Activated CD8-positive, alpha-beta memory T cell treated with anti-CD3 and anti-CD28 coated beads for 48 hours (primary cell): ENCODE data around the gene SLC7A6.

Source experiments
- DNase-seq, 3 experiments: peaks; one replicate each; pipeline ENCODE4 v3.0.0-alpha.2; 2020; ENCODE audit warnings: low read depth in 2 of 3, low spot score in 2 of 3

Gene SLC7A6

DNA sequence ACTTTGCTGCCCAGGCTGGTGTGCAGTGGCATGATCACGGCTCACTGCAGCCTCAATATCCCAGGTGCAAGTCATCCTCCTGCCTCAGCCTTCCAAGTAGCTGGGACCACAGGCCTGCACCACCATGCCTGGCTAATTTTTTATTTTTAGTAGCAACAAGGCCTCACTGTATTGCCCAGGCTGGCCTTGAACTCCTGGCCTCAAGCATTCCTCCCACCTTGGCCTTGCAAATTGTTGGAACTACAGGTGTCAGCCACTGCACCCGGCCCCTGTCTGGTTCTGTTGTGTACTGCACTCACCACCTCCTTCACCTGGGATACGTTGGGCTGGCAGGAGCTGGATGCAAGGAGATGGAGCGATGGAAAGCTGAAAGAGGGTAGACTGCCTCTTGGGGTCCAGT lies 10.6 kb upstream of the SLC7A6 start:
- no peak for DNase-seq

DNA sequence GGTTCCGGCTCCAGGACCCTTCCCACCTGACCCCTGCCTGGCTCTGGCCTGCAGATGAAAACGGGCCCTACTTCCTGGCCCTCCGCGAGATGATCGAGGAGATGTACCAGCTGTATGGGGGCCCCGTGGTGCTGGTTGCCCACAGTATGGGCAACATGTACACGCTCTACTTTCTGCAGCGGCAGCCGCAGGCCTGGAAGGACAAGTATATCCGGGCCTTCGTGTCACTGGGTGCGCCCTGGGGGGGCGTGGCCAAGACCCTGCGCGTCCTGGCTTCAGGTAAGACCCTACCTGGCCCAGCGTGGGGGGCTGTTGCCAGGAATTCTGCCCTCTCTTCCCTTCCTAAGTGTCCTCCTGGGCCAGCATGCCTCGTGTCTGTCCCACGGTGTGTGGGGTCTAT lies 8.6 kb upstream of the SLC7A6 start:
- no peak for DNase-seq

DNA sequence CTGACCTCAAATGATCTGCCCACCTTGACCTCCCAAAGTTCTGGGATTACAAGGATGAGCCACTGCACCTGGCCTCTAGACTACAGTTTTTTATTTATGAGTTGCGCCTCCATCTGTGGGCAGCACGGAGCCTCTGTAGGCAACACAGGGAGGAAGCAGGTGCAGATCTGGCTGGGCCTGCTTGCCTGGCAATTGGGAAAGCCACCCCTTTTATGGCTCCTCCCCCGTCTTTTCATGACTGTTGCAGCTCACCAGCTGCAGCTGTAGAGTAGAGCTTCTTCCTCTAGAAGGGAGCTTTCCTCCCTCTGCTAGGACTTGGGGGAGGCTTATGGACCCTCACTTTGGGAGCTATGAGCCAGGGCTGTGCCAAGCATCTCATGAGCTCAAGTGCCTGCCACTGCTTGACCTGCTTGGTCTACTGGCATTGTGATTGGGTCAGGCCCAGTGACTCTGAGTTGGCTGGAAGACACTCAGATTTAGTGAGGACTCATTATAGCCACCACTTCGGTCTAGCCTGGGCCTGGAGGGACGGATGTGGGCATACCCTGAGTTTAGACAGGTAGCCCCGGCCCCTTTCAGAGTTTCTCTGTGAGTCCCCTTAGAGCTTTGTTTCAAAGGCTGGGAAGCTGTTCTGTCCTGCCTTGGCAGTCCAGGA lies 6.9 kb upstream of the SLC7A6 start:
- no peak for DNase-seq

DNA sequence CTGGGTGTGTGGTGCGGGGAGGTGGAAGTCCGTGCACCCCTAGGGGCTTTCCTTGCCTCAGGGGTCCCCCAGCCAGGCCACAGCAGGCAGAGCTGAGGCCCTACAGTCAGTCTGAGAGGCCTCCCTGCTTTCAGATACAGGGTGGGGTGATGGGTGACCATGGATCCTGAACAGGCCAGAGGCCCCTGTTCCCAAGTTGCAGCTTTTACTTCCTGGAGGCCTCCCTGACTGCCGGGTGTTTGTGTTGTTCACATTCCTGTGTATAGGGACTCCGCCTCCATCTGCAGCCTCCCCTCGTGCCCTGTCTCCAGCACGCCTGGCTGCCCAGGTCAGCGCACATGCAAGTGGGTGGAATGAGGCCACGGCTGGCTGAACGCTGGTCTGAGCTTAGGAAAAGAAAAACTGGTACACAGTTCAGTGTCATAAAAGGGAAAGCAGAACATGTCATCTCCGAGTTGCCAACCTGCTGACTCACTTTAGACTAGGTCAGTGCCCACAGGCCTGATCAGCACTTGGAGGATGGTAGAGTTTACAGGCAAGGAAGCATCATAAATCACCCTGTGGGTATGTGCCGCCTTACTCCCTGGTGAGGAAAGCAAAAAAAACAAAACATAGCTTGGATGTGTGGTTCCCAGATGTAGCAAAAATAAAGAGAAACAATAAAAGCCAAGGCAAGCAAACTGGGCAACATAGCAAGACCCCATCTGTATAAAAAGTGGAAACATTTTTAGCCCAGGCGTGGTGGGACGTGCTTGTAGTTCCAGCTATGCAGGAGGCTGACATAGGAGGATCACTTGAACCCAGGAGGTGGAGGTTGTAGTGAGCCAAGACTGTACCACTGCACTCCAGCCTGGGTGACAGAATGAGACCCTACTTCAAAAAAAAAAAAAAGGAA lies 6.2 kb upstream of the SLC7A6 start:
- no peak for DNase-seq

DNA sequence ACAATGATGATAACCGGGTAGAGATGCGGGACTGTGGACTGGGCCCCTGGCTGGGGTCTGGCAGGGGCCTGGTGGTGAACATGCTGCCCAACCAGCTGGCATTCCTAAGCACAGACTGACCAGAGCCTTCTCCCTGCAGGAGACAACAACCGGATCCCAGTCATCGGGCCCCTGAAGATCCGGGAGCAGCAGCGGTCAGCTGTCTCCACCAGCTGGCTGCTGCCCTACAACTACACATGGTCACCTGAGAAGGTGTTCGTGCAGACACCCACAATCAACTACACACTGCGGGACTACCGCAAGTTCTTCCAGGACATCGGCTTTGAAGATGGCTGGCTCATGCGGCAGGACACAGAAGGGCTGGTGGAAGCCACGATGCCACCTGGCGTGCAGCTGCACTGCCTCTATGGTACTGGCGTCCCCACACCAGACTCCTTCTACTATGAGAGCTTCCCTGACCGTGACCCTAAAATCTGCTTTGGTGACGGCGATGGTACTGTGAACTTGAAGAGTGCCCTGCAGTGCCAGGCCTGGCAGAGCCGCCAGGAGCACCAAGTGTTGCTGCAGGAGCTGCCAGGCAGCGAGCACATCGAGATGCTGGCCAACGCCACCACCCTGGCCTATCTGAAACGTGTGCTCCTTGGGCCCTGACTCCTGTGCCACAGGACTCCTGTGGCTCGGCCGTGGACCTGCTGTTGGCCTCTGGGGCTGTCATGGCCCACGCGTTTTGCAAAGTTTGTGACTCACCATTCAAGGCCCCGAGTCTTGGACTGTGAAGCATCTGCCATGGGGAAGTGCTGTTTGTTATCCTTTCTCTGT lies 5.1 kb upstream of the SLC7A6 start:
- no peak for DNase-seq

DNA sequence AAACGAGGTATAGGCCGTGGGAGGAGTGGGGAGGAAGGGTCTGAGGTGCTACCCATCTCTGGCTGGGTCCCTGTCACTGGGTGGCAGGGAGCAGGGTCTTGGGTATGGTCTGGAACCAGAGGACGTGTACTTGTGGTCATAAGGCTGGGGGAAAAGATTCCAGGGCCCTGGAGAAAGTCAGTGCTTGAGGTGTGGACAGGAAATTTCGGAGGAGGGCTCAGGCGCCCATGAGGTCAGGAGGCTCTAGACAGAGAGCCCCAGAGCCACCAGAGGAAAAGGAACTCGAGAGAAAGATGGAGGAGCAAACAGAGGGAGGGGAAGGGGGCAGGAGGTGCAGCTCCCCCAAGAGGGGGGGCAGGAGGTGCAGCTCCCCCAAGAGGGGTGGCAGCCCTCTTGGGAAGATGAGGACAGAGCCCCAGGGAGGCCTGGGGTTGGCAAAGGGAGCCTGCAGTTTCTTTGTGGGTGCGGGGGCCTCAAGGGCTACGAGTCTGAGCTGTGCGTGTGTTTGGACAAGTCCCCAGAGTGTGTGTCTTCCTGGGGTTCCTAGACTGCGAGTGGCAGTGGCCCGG lies 683 bp upstream of the SLC7A6 start:
- DNase-seq, result no peak

DNA sequence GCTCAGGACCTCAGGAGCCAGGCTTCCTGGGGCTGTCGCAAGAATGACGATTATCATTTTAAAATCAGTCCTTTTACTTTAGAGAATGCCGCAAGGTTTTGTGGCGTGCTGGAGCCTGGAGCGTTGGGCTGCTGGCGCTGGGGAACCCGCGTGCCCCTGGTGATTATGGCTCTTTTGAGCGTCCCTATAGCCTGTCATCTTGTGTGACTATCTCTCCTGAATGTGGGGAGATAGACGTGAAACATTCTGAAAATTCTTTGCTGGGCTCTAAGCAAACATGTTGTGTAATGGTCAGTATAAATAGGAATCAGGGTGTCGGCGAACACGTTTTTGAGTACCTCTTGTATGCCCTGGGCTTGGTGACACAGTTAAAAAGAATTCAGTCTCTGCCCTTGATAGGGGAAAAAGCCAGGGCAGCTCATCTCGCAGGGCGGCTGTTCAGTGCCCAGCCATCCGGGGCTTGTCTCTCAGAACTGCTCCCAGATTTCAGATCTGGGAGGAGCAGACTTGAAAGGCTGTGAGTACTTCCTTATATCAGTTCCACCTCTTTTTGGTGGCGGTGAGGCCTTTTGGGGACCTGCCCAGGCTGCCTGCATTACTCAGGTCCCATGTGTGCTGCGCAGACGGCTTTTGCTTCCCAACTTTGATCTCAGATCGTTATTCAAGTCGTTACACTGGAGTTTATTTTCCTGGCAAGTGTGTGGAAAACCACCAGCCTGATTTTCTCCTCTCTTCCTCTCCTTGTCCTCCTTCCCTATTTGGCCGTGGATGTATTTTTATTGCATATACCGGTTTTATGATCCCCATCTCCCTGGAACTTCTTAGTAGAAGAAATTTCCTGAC lies 973 bp downstream of the SLC7A6 start:
- DNase-seq, result no peak

DNA sequence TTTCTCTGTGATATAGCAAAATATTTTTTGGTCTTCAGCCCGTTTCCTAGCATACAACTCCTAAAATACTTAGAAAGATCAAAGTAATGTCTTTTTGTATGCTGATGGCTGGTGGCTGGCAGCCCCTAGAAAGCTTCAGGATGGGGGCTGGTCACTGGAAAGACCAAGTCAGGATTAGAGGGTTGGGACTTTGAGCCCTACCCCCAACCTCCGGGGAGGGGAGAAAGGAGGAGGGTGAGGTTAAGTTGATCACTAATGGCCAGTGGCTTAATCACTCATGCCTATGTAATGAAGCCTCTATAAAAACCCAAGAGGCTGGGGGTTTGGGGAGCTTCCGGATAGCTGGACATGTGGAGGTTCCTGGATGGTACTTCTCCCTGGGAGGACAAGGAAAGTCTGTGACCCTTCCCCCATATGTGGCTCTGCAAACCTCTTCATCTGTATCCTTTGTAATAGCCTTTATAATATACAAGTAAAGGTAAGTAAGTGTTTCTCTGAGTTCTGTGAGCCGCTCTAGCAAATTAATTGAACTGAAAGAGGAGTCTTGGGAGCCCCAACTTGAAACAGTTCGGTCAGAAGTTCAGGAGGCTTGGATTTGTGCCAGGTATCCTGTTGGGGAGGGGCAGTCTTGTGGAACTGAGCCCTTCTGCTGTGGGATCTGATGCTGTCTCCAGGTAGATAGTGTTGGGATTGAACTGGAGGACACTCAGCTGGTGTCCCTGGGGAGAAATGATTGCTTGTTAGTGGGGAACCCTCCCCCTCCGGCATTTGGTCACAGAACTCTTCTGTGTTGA lies 3.5 kb downstream of the SLC7A6 start:
- no peak for DNase-seq

DNA sequence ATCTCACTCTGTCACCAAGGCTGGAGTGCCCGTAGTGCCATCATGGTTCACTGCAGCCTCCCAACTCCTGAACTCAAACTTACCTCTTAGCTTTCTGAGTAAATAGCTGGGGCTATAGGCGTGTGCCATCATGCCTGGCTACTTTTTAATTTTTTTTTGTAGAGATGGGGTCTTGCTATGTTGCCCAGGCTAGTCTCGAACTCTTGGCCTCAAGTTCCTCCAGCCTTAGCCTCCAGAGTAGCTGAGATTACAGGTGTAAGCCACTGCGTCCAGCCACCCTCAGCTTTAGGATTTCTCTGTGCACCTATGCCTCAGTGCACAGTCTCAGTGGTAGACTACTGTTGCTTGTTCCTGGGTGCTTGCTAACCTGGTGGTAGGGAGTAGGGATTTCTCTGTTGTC lies 5.5 kb downstream of the SLC7A6 start:
- no peak for DNase-seq

DNA sequence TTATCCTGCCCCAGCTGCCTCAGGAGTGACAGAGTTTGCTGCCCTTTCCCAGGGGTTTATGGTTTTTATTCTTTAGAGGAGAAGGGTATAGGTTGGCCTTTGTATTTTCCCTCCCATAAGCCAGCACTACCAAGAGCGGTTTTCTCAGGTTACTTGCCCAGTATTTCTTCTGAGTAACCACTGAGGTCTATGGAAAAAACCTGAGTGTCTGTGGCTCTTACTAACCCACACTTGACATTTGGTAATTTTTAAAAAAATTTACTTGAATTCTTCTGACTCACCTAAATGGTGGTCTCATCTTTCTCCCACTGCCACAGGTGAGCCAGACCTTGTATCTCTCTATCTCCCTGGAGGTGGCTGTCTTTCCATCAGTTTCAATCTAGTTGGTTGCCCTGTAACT lies 6.0 kb downstream of the SLC7A6 start:
- DNase-seq, result no peak

DNA sequence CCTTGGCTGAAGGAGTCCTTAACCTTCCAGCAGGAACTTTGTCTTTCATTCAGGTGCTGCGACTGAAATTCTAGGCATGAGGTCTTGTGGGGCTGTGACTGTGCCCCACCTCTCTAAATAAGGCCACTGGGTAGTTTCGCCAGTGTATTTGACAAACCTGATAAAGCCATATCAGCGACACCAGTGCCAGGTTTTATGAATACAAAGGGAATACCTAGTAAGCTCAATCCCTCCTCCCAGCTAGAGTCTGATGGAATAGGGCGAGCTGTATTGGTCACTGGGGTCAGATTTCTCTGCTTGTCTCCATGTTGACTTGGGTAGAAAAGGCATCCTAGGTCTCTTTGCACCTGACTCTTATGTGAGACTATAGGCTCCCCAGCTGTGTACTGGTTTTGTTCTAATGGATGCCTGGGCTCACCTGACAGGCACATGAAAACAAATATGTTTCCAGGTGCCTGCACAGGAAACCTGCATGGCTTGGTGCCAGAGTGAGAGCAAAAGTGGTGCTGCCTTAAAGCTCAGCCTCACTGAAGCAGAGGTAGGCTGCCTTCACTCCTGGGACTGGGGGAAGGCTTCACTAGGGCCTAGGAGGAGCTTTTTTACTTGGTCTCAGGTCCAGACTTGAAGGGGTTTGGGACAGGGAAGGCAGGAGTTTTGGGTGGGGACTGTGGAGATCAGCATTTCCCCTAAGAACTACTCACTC lies 8.3 kb downstream of the SLC7A6 start:
- DNase-seq, result no peak

DNA sequence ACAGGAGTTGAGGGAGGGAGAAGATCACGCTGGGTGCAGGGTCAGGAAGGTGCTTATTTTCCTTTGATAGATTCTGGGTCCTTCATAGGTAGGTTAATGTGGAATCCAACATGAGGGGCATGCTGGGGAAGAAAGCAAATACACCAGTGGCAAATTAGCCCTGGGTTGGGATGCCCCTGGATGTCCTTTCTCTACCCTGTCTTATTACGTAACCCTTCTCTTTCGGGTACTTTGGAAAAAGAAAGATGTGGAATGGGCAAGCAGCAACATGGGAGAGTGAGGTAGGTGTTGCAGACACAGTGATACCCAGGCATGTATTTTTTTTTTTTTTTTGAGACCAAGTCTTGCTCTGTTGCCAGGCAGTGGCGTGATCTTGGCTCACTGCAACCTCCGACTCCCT lies 9.1 kb downstream of the SLC7A6 start:
- DNase-seq, result no peak

DNA sequence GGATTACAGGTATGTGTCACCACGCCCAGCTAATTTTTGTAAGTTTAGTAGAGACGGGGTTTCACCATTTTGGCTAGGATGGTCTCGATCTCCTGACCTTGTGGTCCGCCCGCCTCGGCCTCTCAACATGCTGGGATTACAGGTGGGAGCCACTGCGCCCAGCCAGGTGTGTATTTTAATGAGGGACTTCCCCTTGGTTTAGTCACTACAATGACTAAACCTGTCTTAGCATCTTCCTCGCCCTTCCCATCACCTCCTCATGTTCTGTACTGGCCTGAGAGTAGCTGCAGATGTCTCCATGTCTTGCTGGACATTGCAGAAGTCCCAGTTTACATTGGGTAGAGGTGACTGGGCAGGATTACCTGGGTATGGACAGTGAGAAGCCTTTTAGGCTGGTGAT lies 9.6 kb downstream of the SLC7A6 start:
- DNase-seq, result no peak

DNA sequence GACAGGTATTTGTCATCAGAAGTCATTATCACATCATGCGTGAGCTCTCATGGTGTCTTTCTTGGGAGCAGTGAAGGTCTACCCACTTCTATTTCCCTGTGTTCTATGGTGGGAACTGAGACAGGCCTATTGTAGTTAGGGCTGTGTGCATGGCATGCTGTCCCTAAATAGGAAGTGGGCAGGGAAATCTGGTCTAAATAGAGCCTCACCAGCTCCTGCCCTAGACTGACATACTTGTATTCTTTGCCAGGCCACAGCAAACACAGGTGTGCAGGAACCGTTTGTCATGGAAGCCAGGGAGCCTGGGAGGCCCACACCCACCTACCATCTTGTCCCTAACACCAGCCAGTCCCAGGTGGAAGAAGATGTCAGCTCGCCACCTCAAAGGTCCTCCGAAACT lies 10.1 kb downstream of the SLC7A6 start:
- no peak for DNase-seq

DNA sequence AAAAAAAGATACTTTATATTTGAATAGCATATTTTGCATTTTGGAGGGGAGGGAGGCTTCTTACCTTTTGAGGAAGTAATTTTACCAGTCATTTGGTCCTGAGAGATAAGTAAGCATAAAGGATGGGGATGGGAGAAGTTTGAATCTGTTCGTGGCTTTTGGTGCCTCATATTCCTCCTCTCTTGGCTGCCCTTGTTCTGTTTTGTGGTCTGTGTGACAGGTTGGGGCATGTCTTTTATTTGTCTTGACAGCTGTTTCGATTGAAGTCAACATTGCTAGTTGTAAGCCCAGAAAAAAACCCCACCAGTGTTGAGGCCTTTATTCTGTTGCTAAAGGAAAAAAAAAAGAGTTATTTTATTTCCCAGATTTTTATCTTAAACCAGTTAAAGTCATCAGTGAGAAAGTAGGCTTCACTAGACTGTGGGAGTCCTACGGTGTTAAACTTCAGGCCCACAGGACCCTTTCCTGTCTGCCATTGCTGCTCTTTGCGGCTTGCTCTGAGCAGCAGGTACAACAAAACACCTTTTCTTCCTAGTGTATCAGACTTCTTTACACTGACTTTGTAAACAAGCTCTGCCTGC lies 11.4 kb downstream of the SLC7A6 start:
- DNase-seq, result no peak

DNA sequence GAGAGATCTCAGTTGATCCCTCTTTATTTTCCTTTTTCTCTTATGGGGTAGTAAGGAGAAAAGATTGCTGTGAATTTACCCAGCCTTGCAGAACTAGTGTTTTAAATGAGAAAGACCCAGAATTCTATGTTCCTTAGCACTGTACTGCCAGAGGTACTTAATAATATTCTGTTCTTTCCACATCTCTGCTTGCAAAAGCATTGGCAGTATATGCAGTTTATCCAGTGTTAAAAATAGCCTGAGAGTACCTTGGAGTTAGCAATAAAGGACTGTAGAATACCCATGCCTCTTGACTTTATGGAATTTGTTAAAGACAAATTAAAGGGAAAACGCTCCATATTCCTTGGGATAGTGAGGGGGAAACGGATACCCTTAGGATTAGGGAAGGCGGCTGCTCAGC lies 11.9 kb downstream of the SLC7A6 start:
- DNase-seq, result no peak

DNA sequence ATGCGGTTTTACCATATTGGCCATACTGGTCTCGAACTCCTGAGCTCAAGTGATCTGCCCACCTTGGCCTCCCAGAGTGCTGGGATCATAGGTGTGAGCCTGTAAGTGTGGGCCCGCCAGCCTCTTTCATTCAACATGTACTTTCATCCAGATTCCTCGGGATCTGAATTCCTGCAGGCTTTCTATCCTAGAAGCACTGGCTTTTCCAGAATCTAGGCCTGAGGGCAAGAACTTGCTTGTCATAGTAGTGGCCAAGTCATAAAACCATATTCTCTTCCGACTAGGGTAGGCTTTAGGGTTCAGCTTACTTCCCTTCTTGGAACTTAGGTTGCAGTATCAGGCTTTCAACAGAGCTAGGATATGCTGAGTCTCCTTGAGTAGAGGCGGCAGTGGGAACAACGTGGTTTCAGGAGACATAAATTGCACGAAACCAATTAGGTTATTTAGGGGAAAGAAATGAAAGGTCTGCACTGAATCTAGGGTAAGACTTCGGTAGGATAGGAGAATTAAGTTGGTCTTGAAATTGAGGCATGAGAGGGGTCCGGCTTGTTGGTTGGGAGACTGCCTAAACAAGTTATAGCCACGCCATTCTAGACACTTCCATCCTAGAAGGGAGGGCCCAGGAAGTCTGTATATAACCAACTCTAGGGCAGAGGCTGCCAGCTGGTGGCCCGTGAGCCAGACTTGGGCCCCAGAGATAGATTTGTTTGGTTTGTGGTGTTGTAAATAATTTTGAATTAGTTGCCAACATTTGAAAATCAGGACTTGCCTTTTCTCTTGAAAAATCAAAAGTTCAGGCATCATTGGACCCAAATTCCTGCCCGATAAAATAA lies 15.6 kb downstream of the SLC7A6 start:
- no peak for DNase-seq
